Right lobe of liver (tissue), 6 donors: Measurements from ENCODE around the gene SLC37A1. TPM values are rescaled to one million over a fixed set of nuclear protein-coding genes. Genes with fewer than 3 reads are reported as not detected.

Source experiments
- ATAC-seq, 4 donors: fragments of 200-7000 bp; cut with Tn5 transposase; one replicate each; pipeline ENCODE4 v1.9.1; 2020; ENCODE audit warnings: mild to moderate bottlenecking in 4 of 4, moderate library complexity in 4 of 4
- DNase-seq, 3 donors: peaks; one replicate each; pipeline ENCODE4 v3.0.0-alpha.2; 2020
- H3K27ac ChIP-seq, 3 donors: fragments of 200-600 bp; one replicate each; pipeline ENCODE4 v1.8.0; 2022
- H3K27me3 ChIP-seq, 2 donors: fragments of 200-600 bp; one replicate each; pipeline ENCODE4 v1.8.0; 2022
- H3K36me3 ChIP-seq, 4 donors: fragments of 200-600 bp; sonication (generic) in 1 of 4; one replicate each; pipeline versions ENCODE4 v1.5.1 to v1.8.0; 2017 to 2022; ENCODE audit warnings: control low read depth in 1 of 4
- H3K4me1 ChIP-seq, 4 donors: fragments of 200-600 bp; sonication (generic) in 1 of 4; one replicate each; pipeline versions ENCODE4 v1.5.1 to v1.8.0; 2017 to 2022; ENCODE audit warnings: control low read depth in 1 of 4
- H3K4me3 ChIP-seq, 3 donors: fragments of 200-600 bp; one replicate each; pipeline ENCODE4 v1.8.0; 2022
- H3K9me3 ChIP-seq, 4 donors: fragments of 200-600 bp; sonication (generic) in 1 of 4; one replicate each; pipeline versions ENCODE4 v1.5.1 to v1.8.0; 2017 to 2022; ENCODE audit warnings: control low read depth in 1 of 4
- CTCF ChIP-seq, 4 donors: fragments of 200-600 bp in 3 of 4; fragments of 450-650 bp in 1 of 4; IDR thresholded peaks; one replicate each; pipeline versions ENCODE4 v1.5.1 to v1.8.0; 2016 to 2022; ENCODE audit warnings: antibody characterized with exemption in 4 of 4, mild to moderate bottlenecking in 2 of 4
- POLR2A ChIP-seq: fragments of 450-650 bp; IDR thresholded peaks from one replicate; pipeline ENCODE4 v1.6.1; 2017; ENCODE audit warnings: antibody characterized with exemption, mild to moderate bottlenecking
- WGBS: methylation state at CpG from one replicate; pipeline ENCODE4 v1.1.6; 2018; ENCODE audit warnings: low coverage, low lambda C conversion rate; ENCODE audit not compliant: insufficient coverage; ENCODE audit errors: missing lambda C conversion rate; 5-methylcytosine and 5-hydroxymethylcytosine counted together
- intact Hi-C, 2 donors: fragments of 100-400 bp; cut with DNase I; formaldehyde crosslinking; loops; one replicate each; pipeline versions ENCODE4 v1.11.2 to v1.14.1; 2022
- total RNA-seq, 6 experiments: library from RNA; depleted of rRNA in 2 of 6; stranded (reverse); fragments of >200 nt in 2 of 6; fragmentation: NEBNext Ultra II Directional in 3 of 6; extraction: Animal tissue kit (Norgen Biotek cat#: 25700) in 3 of 6; gene quantifications; one replicate each; pipeline versions ENCODE4 v1.1.0 to v1.2.4, GENCODE V29; 2016 to 2023
- donor health status: DM: no; HTN: yes; CAD: no.
- donor health status: DM: no; HTN: no; CAD: no.
- donor health status: DM: no; HTN: no; CAD: no.
- donor health status: DM: no; HTN: yes; CAD: no.
- donor health status: DM: no; HTN: yes; CAD: no.

Gene SLC37A1
- total RNA-seq, 6 experiments from 2014 or later, result 2.5 to 10.8 (median 6.2) TPM

GRCh38 chr21:42579456-42580075 is 65.9 kb downstream of the SLC37A1 start:
- ATAC-seq (no peak), DNase-seq (peak in 2 of 3 donors; percentile 39 to 44)
- no peaks in the 10 kb centered on the region for H3K9me3 ChIP-seq
- no peak overlapping the region for H3K27ac ChIP-seq
- H3K36me3 ChIP-seq, result peaks cover 0 to 2% (median 0%) of the 10 kb centered on the region in 4 donors
- no peak for TF ChIP-seq POLR2A
- no peak for TF ChIP-seq CTCF (IDR thresholded peaks at IDR 0.05)
- H3K27me3 ChIP-seq, result no peaks in the 10 kb centered on the region
- 85% methylated on average over 9 of the region's 22 CpGs for WGBS
- no peak overlapping the region for H3K4me3 ChIP-seq
- no peaks in the 10 kb centered on the region for H3K4me1 ChIP-seq
- intact Hi-C loops, result no loop called here

- Histone ChIP-seq H3K36me3 (peaks cover 0 to 2% (median 0%) of the 10 kb centered on the region in 4 donors), H3K9me3 (no peaks in the 10 kb centered on the region), H3K4me1 (no peaks in the 10 kb centered on the region), H3K4me3 (no peak overlapping the region), H3K27me3 (no peaks in the 10 kb centered on the region), H3K27ac (no peak overlapping the region)
- no peak for TF ChIP-seq POLR2A
- no peak for TF ChIP-seq CTCF (IDR thresholded peaks at IDR 0.05)
- ATAC-seq, result no peak
- DNase-seq, result peak in 1 of 3 donors; percentile 29
- intact Hi-C loops, result no loop called here
- WGBS, result 83% methylated on average over 9 of the region's 16 CpGs
These were observed 66.6 kb downstream of the SLC37A1 start for GRCh38 chr21:42580076-42580792.

GRCh38 chr21:42580793-42581321 is 67.2 kb downstream of the SLC37A1 start:
- DNase-seq, result peak in 2 of 3 donors; percentile 41 to 43
- intact Hi-C loops, result no loop called here

More at GRCh38 chr21:42580793-42581321, 67.2 kb downstream of the SLC37A1 start:
- H3K4me3 ChIP-seq, result no peak overlapping the region
- no peaks in the 10 kb centered on the region for H3K4me1 ChIP-seq
- H3K9me3 ChIP-seq, result no peaks in the 10 kb centered on the region
- H3K27me3 ChIP-seq, result no peaks in the 10 kb centered on the region
- no peak for ATAC-seq
- peaks cover 0 to 2% (median 0%) of the 10 kb centered on the region in 4 donors for H3K36me3 ChIP-seq
- WGBS, result 100% methylated on average over 3 of the region's 16 CpGs
- no peak overlapping the region for H3K27ac ChIP-seq
- TF ChIP-seq CTCF (IDR thresholded peaks at IDR 0.05), result no peak
- no peak for TF ChIP-seq POLR2A
